Measurements from ENCODE around the gene CPLX3.
A peak's percentile ranks its signal among the peaks of the same experiment; 100 is the strongest.

Gene CPLX3

GRCh38 chr15:74802862-74803447, 23.5 kb upstream of the CPLX3 start:
- no peak for DNase-seq (ENCODE audit: low spot score)

DNA sequence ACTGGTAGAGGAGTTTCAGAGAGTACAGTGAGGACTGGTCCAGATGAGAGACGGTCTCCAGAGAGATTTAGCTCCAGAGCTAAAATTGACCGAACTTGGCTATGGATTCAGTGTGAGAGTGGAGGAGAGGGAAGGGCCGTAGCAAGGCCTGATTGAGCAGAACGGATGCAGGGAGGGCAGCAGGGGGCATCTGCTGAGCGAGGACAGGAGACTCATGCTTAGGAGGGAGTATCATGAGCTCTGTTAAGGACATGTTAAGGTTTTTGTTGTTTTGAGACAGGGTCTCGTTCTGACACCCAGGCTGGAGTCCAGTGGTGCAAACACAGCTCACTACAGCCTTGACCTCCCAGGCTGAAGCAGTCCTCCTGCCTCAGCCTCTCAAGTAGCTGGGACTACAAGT, 21.5 kb upstream of the CPLX3 start:
- DNase-seq (ENCODE audit: low spot score): no peak

DNA sequence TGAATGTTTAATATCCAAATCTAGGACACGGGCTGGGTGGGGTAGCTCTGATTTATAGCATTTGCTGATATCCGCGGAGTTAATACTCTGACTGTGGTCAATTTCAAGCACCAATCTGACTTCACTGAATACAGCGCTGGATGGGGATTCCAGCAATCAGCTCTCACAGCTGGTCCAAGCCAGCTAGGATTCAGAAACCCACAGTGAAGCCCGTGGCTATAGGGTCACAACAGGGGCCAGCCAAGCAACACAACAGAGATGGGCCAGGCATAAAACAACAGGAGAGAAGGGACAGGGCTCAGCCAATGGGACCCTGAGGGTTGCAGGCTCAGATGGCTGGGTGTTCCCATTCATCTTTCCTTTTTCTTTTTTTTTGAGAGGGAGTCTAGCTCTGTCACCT, 19.1 kb upstream of the CPLX3 start:
- DNase-seq (ENCODE audit: low spot score): no peak

- no peak for DNase-seq (ENCODE audit: low spot score)
These were observed 18.2 kb upstream of the CPLX3 start for GRCh38 chr15:74808078-74808839.

- DNase-seq (ENCODE audit: low spot score): no peak
These were observed 17.6 kb upstream of the CPLX3 start for GRCh38 chr15:74808840-74809229.

- no peak for DNase-seq (ENCODE audit: low spot score)
These were observed 17.2 kb upstream of the CPLX3 start for GRCh38 chr15:74809242-74809641.

GRCh38 chr15:74809956-74810355, 16.5 kb upstream of the CPLX3 start:
- no peak for DNase-seq (ENCODE audit: low spot score)

DNA sequence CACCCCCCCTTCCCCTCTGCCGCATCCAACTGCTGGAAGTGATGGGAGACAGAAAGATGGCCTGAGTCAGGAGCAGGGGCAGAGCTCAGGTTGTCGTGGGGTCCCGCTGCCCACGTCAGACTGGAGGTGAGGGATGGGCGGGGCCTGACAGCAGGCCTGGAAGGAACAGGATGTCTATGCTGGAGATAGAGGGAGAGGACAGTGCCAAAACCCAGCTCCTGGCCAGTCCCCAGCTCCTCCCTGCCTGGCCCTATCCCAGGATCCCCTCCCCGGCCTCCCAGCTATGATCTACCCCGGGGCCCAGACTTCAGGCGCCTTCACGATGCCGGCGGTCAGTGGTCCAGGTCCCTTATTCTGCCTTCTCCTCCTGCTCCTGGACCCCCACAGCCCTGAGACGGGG, 13.9 kb upstream of the CPLX3 start, which contains the start of gene LMAN1L:
Gene LMAN1L (plus strand): TSS at position 303 of the 400 bp plus-strand sequence. CDS start 20 bp downstream, at position 323.
- no peak for DNase-seq (ENCODE audit: low spot score)

DNA sequence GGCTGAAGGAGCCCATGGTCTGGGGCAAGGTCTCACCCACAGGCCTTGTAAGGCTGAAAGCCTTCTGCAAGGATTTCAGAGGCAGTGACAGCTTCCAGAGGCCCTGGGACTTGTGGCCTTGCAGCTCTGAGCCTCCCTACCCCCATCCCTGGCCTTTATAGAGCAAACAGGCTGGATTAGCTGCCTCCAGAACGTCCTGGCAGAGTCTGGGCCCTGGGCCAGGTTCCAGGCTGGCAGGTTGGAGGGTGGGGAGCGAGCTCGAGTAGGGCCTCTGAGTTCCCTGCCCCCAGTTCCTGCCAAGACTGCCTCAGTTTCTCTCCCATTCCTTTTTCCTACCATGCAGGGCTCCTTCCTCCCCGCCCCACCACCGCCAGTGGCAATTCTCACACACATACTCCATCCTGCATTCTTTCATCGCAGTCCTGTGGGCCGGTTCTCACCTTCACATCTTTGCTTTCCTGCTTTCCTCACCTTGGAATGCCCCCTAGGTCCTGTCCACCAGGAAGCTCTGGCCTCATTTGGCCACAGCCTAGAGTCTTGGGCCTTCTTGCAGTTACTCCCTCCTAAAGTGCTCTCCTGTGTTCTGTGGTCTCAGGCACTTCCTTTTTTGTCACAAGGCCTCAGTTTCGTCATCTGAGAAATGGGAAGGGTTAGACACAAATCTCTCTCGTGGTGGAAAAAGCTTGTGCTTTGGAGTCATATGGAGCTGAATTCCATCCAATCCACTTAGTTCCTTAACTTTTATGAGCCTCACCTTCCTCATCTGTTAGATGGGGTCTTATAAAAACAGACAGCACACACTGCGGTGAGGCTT, 11.1 kb upstream of the CPLX3 start:
- no peak for DNase-seq (ENCODE audit: low spot score)

DNA sequence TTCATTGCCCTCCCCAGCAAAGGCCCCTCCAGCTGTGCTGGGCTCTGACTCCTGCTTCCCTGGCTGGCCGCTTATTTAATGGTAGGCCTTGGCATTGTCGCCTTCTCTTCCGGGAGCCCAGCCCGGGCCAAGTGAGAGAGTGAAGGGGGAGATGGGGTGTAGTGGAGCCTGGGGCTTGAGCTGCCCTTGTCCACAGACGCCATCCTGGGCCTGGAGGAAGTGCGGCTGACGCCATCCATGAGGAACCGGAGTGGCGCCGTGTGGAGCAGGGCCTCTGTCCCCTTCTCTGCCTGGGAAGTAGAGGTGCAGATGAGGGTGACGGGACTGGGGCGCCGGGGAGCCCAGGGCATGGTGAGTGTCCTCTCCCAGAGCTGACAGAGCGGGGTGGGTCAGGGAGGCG, 10.5 kb upstream of the CPLX3 start:
- no peak for DNase-seq (ENCODE audit: low spot score)

DNA sequence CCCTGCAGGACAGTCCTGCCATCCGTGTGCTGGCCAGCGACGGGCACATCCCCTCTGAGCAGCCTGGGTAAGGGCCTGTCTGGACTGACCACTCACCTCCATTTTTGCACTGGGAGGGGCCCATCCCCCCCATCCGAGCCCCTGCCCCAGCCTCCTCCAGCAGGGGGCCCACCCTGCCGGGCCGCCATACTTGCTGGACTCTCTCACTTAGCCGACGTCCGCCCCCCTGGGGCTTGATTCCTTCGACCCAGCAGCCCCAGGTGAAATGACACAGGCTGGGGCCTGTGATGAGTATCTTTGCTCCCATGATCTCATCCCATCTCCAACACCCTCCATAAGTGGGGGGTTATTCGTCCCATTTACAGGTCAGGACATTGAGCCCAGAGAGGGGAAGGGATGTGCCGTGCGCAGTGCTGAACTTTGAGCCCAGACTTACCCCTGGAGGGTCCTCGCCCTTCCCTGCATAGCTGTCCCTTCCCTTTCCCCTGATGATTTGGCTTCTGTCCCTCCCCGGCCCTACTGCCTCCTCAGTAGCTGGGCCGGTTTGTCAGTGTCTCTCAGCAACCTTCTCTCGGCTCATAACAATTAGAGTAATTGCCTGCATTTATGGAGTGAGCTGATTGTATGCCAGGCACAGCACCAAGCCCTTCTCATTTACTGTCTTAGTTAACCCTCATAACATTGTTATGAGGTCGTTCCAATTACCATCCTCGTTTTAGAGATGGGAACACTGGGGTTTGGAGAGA, 9.6 kb upstream of the CPLX3 start:
- no peak for DNase-seq (ENCODE audit: low spot score)

GRCh38 chr15:74817370-74817737, 9.1 kb upstream of the CPLX3 start:
- no peak for DNase-seq (ENCODE audit: low spot score)

DNA sequence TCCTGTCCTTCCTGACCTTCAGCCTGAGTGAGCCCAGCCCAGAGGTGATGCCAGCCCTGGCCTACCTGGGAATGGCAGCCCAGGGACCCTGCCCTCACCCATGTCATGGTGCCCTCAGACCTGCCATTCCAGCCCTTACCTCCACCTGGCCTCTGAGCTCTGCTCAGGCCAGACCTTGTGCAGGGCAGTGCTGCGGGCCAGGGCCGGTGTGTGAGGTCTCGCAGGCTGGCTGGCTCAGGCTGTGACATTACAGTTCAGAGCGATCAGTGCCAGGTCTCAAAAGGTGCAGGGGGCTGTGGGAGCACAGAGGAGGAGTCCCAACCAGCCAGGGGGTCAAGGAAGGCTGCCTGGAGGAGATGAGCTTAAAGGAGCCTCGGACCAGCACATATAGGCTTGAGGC, 6.4 kb upstream of the CPLX3 start:
- no peak for DNase-seq (ENCODE audit: low spot score)

DNA sequence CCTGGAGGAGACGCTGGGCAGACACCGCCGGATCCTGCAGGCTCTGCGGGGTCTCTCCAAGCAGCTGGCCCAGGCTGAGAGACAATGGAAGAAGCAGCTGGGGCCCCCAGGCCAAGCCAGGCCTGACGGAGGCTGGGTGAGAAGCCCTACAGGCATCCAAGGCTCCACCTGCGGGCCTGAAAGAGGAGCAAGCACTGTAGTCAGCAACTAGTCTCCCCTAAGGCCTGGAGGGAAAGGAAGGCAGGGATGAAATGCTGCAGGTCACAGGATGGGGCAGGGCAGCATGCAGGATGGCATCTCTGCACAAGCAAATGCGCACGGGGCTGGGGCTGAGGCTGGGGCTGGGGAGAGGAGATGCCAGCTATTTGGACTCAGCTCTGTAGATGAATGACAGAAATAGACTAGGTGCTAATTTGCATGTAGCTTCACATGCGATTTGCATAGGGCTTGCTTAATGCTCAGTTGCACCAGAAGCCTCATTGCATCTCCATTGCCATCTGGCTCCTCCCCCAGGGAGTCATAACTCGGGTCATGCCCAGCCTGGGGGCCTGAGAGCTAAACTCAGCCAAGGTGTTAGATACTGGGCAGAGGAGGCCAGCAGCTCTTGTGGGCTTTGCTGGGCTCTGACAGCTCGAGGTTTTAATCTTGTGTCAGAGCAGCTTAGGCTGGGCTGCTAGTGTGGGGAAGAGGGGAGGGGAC, 5.2 kb upstream of the CPLX3 start:
- DNase-seq (ENCODE audit: low spot score): no peak

DNA sequence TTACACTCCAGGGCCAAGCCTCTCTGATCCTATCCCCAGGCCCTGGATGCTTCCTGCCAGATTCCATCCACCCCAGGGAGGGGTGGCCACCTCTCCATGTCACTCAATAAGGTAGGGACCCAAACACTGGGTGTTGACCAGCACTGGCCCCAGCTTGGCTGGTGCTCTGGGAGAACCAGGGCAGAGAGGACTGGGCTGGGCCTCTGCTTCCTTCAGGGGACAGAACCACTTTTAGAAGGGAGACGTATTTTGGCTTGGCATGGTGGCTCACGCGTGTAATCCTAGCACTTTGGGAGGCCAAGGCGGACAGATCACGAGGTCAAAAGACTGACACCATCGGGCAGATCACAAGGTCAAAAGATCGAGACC, 4.7 kb upstream of the CPLX3 start:
- DNase-seq (ENCODE audit: low spot score): no peak

GRCh38 chr15:74822233-74822632, 4.2 kb upstream of the CPLX3 start:
- DNase-seq (ENCODE audit: low spot score): no peak

GRCh38 chr15:74823324-74823723, 3.1 kb upstream of the CPLX3 start:
- DNase-seq (ENCODE audit: low spot score): no peak

DNA sequence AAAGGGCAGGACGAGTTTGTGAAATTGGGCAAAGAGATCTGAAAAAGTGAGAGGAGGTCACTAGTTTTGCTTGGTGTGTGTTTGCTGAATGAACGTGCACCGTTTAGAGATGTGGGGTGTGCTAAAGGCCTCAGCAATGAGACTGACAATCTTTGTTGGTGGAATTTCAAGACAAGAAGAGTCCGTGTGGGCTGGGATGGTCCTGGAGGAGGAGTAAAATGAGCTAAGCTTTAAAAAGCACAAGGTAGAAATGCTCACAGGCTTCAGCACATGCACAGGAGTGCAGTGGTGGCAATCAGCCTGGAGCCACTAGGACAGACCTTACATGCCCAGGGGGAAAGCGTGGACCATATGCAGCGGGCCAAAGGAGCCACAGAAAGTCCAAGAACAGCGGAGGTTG, 1.5 kb upstream of the CPLX3 start:
- no peak for DNase-seq (ENCODE audit: low spot score)

GRCh38 chr15:74825866-74826265, 561 bp upstream of the CPLX3 start:
- no peak for DNase-seq (ENCODE audit: low spot score)

GRCh38 chr15:74826921-74827320, 494 bp downstream of the CPLX3 start:
- DNase-seq (ENCODE audit: low spot score): no peak

GRCh38 chr15:74827614-74828013, 1.2 kb downstream of the CPLX3 start:
- peak; percentile 23 for DNase-seq (ENCODE audit: low spot score)

GRCh38 chr15:74828835-74829234, 2.4 kb downstream of the CPLX3 start:
- no peak for DNase-seq (ENCODE audit: low spot score)

Measured in SW480 (cell line).